GM12874 (cell line): ENCODE results near the gene INPP4B.

Source experiments
- CTCF ChIP-seq: IDR thresholded peaks from 2 replicates; pipeline ENCODE4 v1.5.1; 2011; ENCODE audit warnings: low read depth, mild to moderate bottlenecking, control low read depth, low read length, moderate library complexity; ENCODE audit not compliant: insufficient read depth

The INPP4B gene

GRCh38 chr4:142418697-142419096, 427.4 kb downstream of the INPP4B start:
- TF ChIP-seq CTCF, result no peak

- no peak for TF ChIP-seq CTCF
These were observed 429.3 kb downstream of the INPP4B start for GRCh38 chr4:142416711-142417275.

GRCh38 chr4:142416121-142416520, 430.0 kb downstream of the INPP4B start:
- no peak for TF ChIP-seq CTCF

GRCh38 chr4:142414366-142414990, 431.6 kb downstream of the INPP4B start:
- no peak for TF ChIP-seq CTCF

GRCh38 chr4:142413485-142413884, 432.6 kb downstream of the INPP4B start:
- no peak for TF ChIP-seq CTCF

- TF ChIP-seq CTCF, result no peak
These were observed 434.1 kb downstream of the INPP4B start for GRCh38 chr4:142411993-142412392.

GRCh38 chr4:142408003-142408441, 438.1 kb downstream of the INPP4B start:
- no peak for TF ChIP-seq CTCF

- TF ChIP-seq CTCF, result no peak
These were observed 438.5 kb downstream of the INPP4B start for GRCh38 chr4:142407596-142407995.
